Stimulated activated naive CD4-positive, alpha-beta T cell treated with Interleukin-2 at 50 U/mL for 16 hours (primary cell): ENCODE results near the gene CACNA1I.

Experiments
- DNase-seq: peaks from one replicate; lab custom pipeline; 2025; lab: John Stamatoyannopoulos, UW

CACNA1I gene

DNA sequence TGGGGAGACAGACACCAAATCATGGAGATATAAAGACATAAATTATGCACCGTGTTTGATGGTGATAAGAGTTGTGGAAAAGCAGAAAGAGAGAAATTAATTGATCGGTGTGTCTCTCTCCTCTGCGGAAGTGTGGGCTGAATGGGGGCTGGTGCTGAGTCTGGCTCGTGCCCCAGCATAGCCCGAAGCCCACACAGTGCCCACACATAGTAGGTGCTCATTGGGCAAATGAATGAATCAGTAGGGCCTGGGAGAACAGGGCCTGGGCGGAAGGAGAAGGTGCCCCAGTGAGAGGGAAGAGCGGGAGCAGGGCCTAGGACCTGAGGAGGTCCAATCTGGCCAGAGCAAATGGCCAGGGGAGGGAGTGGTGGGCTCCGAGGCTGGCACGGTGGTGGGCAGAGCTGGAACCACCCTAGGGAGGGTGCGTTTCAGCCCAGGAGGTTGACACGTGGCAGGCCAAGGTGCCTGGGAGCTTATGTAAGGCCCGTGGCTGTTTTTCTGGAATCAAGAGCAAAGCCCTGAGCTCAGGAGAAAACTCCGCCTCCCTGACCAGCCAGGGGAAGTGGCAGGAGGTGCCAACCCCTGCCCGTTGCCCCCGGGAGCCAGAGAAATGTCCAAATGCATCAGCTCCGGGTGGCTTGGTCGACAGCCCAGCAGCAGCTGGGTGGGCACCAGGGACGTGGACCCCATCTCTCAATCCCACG, 2.1 kb upstream of the CACNA1I start:
- DNase-seq: no peak

DNA sequence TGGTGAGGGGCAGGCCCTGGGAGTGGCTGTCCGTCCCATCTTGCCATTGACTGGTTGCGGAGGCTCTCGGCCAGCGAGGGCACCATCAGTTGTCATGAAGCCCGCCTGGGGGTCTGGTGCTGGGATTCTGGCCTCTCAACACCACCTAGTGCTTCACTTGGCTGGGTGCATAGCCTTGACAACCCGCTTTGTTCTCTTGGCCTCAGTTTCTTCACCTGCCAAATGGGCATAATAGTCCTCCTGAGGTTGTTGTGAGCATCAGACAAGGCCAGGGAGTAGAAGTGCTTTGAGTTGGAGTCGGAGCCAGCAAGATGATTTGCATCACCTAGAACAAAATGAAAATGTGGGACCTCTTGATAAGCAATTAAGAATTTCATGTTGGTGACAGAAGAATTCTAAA, 1.5 kb upstream of the CACNA1I start:
- no peak for DNase-seq

DNA sequence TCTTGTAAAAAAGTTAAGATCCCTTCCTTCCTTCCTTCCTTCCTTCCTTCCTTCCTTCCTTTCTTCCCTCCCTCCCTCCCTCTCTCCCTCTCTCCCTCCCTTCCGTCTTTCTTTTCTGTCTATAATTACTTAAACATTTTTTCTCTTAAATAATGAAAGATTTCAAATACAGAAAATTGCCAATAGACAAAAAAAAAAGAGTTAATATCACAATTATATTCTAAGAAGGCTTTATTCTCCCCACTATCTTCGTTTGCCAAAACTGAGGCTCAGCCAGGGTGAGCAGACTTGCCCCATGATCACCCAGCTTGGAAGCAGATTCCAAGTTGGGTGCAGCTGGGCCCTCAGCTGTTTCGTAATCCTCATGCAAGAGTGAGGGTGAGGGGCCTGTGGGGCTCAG, 327 bp upstream of the CACNA1I start:
- DNase-seq: no peak

DNA sequence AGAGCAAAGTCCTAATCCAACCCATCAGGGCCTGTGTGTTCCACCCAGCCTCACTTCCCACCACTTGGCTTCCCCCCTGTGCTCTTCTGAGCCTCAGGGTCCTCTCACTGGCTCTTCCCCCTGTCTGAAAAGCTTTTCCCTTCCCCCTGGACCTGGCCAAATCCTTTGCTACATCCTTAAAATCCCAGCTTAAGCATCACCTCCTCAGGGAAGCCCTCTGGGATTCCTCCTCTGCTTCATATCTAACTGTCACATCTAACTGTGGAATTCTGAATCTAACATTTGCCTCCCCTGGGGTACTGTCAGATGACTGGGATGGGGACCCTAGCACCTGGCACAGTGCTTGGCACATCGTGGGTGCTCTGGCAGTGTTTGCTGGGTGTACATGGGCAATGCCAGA, 985 bp downstream of the CACNA1I start:
- no peak for DNase-seq

DNA sequence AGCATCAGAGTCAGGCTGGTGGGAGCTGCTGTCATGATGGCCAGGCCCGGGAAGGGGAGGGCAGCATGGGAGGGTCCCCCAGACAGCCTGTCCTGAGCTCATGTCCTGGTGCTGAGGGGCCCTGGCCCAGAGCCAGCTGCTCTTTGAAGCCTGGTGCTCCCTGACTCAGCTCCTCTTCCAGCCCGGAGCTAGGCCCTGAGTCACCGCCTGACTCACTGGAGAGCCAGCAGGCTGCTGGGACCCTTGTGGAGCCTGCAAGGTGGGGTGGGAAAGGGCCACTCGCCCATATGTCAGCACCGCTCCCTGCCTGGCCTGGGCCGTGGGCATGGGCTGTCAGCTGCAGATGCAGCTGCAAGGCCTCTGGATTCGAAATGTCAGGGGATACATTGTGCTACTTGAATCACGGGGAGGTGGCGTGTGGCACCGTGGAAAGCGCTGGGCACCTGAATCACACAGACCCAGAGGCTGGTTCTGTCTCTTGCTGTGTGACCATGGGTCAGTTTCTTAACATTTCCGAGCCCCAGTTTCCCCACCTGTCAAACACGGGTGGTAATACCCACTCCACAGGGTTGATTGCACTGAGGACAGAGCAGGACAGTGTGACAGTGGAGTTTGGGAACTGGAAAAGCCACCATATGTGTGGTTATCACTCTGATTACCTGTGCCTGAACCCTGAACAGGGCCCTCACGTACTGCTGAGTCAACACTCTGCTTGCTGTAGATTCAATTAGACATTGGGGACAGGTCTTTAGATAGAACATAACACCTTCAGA, 4.4 kb downstream of the CACNA1I start:
- DNase-seq: no peak

DNA sequence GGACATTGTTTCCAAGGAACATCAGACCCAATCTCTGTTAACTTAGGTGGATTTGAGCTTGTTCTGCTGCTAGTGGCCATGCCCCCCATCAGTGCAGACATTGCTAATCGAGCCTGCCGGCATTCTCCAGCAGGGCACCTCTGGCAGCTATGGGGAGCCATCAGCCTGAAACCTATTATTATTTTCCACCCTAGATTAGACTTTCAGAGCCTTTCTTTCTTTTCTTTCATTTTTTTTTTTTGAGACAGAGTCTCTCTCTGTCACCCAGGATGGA, 4.9 kb downstream of the CACNA1I start:
- no peak for DNase-seq

DNA sequence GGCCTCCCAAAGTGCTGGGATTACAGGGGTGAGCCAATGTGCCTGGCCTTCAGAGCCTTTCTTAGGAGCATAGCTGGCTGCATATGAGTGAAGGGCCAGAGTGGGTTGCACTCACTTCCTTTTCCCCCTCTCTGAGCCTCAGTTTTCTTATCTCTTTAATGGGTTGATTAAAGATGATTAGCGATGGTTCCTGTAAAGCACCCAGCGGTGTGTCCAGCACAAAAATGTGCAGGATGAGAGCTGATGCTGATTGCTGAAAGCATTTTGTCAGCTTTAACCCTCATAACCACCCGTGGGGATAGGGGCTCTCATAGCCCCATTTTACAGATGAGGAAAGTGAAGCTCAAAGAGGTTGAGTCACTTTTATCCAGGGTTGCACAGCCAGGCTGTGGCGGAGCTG, 5.5 kb downstream of the CACNA1I start:
- no peak for DNase-seq

DNA sequence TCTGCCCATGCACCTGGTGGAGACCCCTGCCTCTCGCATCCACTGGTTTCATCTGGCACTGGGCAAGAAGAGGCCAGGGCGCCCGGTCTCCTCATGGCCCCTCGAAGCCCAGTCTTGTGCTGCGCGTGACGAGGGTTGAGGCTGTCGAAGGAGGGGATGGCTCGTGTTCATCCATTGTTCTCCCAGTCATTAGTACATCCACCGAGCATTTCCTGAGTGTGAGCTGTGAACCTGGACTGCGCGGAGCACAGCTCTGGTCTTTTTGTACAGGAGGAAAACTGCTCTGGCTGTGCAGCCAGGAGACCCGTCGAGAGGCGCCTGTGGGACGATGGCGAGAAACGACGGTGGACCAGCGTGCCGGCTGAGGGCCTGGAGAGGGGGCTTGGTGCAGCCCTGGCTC, 6.8 kb downstream of the CACNA1I start:
- no peak for DNase-seq

DNA sequence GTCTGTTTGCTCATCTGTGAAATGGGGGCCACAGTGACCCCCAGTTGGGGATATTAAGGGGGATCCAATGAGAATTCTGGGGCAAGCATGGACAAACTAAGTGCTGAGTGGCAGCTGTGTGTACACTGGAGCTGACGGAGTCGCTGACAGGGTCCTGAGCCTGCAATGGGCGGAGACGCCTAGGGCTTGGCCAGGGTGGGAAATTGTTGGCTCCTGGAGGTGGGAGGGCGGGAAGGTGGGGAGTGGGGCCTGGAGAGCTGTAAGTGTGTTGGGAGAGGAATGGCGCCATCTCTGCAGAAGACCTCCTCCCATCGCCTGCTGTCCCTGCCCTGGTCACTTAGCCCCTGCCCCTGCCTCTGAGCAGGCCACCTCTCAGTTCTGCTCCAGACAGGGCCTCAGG, 7.3 kb downstream of the CACNA1I start:
- DNase-seq: no peak

DNA sequence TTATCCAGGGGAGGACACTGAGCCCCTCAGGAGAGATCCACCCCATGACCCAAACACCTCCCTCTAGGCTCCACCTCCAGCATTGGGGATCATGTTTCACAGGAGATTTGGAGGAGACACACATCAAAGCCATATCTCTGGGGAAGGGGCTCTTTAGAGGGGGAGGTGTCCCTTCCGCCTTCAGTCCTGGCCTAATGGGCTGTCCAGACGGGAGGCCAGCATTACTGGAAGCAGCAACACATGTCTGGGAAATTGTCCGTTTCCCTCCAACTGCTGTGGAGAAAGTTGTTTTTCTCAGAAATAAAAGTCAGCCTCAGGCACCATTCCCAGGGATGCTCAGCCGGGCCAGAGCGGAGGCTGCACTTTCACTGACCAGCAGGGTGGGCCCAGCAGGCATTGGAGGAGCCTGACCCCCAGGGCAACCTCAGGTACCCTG, 9.5 kb downstream of the CACNA1I start:
- DNase-seq: no peak

DNA sequence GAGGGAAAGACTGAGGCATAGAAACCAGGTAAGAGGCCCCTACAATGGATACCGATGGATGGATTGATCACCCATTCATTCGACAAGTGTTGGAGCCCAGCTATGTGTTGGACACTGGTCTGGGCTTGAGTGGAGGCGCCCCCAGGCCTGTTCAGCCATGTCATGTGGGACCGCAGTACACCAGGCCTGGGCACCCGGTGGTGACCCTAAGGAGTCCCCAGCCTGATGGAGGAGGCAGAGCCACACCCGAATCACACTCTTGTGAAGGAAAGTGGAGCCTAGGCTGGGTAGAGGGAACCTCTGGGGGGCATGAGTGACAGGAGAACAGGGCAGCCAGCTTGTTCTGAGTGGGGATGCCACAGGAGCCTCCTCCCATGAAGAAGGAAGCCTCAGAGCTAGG, 10.2 kb downstream of the CACNA1I start:
- DNase-seq: no peak

DNA sequence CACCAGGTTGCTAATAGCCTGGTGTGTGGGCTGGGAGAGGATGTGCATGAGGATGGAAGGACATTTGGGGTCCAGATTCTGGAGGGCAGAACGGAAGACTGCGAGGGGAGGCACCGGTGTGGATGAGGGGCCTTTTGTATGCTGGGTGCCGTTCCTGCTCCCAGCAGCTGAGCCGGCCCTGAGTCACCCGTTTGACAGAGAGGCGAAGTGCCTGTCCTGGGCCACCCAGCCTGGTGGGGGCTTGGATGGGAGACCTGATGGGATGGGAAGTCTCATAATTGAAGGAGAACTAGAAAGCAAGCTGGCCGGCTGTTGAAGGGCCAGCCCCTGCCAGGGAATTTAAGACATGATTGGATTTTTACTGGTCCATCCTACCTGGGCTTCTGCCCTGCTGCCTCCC, 10.8 kb downstream of the CACNA1I start:
- no peak for DNase-seq

DNA sequence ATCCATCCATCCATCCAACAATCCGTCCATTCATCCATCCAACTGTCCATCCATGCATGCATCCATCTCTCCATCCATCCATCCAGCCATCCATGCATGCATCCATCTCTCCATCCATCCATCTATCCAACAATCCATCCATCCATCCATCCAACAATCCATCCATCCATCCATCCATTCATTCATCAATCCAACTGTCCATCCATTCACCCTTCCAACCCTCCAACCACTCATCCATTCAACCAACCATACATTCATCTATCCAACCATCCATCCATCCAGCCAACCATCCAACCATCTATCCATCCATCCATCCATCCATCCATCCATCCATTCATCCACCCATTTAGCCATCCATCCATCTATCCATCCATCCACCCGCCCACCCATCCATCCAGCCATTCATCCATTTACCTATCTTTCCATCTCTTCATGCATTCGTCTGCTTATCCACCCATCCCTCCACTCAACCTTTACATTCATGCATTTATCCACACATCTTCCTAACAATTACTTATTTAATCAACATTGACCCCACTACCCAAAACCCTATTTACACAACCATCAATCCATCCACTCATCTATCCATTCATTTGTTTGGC, 12.6 kb downstream of the CACNA1I start:
- no peak for DNase-seq

DNA sequence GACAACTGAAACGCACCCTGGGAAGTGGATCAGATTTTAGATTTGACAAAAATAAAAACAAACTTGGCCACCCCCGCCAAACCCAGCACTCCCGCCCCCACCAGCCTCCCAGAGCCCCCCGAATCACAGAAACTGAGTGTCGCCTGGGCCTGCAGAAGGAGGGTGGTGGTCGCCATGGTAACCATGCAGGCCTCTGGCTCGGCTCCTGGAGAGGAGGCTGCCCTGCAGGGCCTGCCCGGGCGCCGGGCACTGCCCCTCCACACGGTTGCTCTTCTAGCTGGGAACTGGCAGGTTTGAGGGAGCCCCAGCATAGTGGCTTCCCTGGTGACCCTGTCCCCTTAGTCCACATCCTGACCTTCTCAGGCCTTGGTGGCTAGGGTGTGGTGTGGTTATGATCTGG, 19.3 kb downstream of the CACNA1I start:
- DNase-seq: no peak

DNA sequence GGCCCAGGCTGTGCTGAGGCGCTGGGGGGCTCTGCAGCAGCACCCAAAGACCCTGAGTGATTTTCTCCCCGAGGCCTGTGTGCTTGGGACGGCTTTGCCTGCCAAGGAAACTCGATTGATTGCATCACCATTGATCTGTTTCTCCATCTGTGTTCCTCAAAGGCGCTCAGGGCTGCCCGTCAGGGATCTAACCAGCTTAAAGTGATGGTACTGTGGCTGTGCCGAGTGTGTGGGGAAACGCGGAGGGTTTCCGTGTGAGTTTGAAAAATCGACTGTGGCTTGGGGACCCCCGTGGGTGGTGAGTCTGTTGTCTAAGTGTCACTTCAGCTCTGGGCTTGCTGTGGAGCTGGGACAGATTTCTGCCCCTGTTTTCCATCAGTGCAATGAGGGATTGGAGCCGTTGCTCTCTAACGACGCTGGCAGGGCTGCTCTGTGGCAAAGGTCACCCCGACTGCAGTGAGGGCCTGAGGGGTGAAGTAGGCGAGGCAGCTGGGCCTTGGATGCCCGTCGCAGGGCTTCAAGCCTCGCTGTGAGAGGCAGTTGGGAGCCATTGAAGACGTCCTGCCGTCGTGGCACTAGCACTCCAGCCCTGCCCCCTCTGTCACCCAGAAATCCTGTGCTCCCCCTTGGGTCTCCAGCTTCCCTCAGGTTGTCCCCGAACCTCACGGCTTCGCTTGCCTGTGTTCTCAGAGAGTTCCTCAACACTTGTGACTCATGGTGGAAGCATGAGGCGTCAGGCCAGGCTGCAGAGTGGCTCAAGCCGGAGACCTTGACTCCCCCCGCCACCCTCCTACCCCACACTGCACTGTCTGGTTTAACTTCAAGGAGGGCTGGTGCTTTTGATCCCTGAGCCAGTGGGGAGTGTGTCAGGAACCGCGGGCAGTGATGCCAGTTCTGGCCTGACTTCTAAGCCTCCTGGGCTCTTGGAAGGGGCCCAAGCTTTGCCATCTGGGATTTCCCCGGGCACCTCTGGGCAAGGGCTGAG, 21.8 kb downstream of the CACNA1I start:
- no peak for DNase-seq

DNA sequence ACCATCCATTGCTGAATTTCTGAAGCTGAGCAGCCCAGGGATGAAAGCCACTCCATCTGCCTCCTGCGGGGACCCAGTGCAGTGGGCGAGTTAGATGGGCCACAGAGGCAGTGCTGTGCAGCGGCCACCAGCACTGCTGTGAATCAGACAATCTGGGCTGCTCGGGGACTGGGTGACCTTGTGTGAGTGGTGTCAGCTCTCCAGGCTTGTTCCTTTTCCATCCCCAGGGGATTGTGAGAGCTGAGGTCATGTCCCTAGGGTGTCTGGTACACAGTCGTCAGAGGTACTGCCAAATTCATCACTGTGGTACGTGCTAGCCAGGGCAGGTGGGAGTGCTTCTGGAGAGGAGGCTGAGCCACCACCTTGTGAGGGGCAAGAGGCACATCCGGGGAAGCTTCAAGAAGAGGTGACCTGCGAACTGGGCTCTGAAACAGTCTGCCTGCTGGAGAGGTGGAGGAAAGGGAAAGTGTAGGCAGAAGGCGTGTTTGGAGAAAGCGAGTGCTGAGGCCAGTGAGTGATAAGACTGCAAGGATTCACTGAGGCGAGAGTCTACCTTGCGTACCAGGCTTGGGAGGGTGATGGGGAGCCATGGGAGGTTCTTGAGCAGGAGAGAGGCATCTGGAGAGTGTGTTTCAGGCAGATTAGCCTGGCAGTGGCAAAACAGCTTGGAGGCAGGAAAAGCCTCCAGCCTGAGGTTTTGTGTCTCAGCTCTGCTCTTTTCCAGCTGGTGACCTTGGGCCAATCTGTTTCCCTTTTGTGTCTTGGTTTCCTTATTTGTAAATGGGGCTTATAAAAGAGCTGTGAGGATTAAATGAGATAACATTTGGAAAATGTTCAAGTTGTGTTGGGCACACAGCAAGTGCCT, 22.7 kb downstream of the CACNA1I start:
- no peak for DNase-seq

DNA sequence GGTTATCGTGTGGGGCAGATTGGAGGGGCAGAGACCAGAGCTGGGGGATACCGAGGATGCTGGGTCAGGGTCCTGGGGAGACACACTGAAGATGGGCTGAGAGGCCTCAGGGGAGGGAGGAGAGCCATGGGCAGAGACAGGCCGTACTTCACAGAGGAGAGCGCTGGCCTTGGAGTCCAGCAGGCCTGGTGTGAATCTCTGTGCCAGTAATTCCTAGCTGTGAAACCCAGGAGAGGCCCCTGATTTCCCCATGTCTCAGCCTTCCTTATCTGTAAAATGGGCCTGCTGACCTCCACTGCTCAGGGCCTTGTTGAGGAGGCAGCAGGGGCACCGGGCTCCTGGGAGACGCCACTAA, 23.4 kb downstream of the CACNA1I start:
- no peak for DNase-seq

DNA sequence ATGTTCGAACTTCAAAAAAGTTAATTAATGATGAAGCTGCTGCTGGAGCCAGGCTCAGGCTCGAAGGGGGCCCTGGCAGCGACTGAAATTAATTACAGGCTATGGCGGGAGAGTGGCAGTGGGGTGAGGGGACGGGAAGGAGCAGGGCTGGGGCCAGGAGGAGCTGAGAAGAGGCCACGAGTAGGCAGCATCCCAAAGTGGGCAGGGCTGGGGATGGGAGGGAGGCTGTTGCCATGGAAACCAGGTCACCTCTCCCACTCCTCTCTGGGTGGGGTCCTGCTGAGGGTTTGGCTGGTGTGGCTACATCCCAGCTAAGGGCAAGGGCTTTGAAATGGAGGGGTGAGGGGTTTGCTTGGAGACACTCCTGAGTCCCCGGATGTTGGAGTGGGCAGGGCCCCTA, 23.9 kb downstream of the CACNA1I start:
- DNase-seq: no peak

DNA sequence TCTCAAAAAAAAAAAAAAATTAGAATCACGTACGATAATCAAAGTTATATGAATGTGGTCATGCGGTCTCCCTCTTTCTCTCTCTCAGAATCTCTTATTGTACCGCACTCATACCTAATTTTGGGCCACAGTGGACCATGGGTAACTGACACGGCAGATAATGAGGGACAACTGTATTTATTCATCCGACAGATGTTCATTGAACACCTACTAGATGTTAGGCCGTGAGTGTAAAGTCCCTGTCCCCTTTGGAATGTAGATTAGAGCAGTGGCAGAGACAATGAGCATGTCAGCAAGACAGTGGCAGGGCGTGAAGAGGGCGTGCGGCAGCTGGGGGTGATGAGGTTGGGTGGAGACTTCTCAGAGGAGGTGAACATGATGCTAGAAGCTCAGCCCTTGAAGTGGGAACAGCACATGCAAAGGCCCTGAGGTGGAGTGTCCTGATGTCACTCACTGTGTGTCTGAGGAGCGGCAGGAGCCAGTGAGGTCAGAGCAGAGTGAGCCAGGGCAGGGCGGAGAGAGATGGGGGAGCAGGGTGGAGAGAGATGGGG, 25.1 kb downstream of the CACNA1I start:
- no peak for DNase-seq

DNA sequence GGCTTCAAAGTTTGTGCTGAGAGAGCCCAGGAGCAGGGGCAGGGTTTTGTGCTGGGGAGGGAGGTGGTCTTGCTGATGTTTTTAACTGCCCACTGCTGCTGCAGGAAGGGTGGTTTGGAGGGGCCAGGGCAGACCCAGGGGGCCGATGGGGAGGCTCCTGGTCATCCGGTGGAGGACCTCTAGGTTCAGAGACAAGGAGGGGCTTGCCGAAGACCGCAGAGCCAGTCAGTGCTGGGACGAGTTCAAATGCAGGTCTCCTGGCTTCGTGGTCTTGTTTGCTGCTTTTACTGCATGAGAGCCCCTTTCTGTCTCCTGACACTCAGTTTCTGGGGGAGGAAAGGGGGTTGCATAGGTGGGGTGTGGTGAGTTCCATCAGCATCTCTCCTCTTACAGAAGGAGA, 26.0 kb downstream of the CACNA1I start:
- DNase-seq: no peak

DNA sequence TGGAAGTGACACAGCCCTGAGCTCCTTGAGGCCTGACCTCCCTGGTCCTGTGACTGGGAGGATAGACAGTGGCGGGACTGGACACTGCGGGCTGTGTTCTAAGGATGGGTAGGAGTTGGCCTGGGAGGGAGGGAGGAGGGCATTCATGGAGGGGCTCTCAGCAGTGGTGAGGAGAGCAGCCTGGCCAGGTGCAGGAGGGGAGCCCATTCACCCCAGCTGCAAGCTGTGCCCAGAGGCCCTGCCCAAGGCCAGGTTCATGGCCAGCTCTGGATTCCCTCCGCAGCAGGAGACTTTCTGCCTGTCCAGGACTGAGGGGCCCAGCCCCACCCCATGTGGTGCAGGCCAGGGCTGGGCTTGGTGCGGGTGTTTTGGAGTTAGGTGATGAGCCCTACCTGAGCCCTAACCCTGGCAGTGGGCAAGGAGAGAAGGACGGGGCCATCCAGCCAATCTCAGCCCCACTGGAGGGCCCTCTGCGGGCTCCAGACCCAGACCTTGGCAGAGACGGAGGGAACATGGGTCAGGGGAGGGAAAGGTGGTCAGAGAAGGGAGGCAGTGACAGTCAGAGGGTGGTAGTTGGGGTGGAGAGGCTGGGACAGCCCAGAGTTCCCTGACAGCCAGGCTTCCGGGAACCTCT, 26.8 kb downstream of the CACNA1I start:
- DNase-seq: no peak
